ENCODE results near the gene UMODL1.

The UMODL1 gene

GRCh38 chr21:42122398-42122797, 51.3 kb downstream of the UMODL1 start:
- DNase-seq (ENCODE audit: extremely low read depth, low read depth), result no peak
- no peak for TF ChIP-seq CTCF (IDR thresholded peaks at IDR 0.05; ENCODE audit: low read depth, low read length)

GRCh38 chr21:42122808-42123207, 51.7 kb downstream of the UMODL1 start:
- no peak for DNase-seq (ENCODE audit: extremely low read depth, low read depth)

GRCh38 chr21:42123219-42123908, 52.2 kb downstream of the UMODL1 start:
- no peak for TF ChIP-seq CTCF (IDR thresholded peaks at IDR 0.05; ENCODE audit: low read depth, low read length)
- DNase-seq (ENCODE audit: extremely low read depth, low read depth), result no peak

More at GRCh38 chr21:42122808-42123207, 51.7 kb downstream of the UMODL1 start:
- no peak for TF ChIP-seq CTCF (IDR thresholded peaks at IDR 0.05; ENCODE audit: low read depth, low read length)

- DNase-seq (ENCODE audit: extremely low read depth, low read depth), result no peak
- no peak for TF ChIP-seq CTCF (IDR thresholded peaks at IDR 0.05; ENCODE audit: low read depth, low read length)
Measured at GRCh38 chr21:42124081-42124480, 53.0 kb downstream of the UMODL1 start.

GRCh38 chr21:42124826-42125570, 53.9 kb downstream of the UMODL1 start:
- TF ChIP-seq CTCF (IDR thresholded peaks at IDR 0.05; ENCODE audit: low read depth, low read length), result no peak
- no peak for DNase-seq (ENCODE audit: extremely low read depth, low read depth)

- no peak for DNase-seq (ENCODE audit: extremely low read depth, low read depth)
- TF ChIP-seq CTCF (IDR thresholded peaks at IDR 0.05; ENCODE audit: low read depth, low read length), result no peak; the same call in 1 of the 2 replicates
Measured at GRCh38 chr21:42125571-42126544, 54.7 kb downstream of the UMODL1 start.

All from AG09319 (cell line).